GM23248 (cell line): ENCODE measurements around the gene TMEM129.

Experiments
- EZH2 ChIP-seq: fragments of 200-600 bp; sonication (generic); IDR thresholded peaks from 2 replicates; pipeline ENCODE4 v1.6.1; 2018; ENCODE audit warnings: antibody characterized with exemption, mild to moderate bottlenecking; ENCODE audit not compliant: insufficient read depth, poor library complexity, severe bottlenecking
- EZH2phosphoT487 ChIP-seq: fragments of 200-600 bp; sonication (generic); IDR thresholded peaks from 2 replicates; pipeline ENCODE4 v1.6.1; 2018; ENCODE audit warnings: antibody characterized with exemption, moderate library complexity, mild to moderate bottlenecking, low read depth; ENCODE audit not compliant: insufficient read depth

DNA sequence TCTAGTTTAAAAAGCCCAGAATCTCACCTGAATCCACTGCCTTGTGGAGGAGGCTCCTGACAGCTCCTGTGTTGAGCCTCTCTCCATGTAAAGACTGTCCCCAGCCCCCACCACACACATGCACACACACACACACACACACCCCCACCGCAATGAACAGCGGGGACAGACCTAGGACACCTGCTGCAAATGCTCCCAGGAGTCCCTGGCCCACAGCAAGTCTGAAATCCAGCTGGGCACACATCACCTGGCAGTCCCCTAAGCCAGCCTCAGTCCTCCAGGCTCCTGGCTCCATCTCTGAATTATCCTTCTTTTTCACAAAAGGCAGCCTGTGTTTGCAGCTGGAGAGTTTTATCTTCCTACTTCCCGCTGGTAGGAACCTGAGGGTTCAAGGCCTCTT is 30.4 kb downstream of the TMEM129 start:
- TF ChIP-seq EZH2 = no peak
- no peak for TF ChIP-seq EZH2phosphoT487
